Testis (tissue), 2 donors: ENCODE measurements around the gene ELMO3.

Source experiments
- POLR2A ChIP-seq: fragments of 450-650 bp; IDR thresholded peaks from one replicate; pipeline ENCODE4 v1.6.1; 2017; ENCODE audit warnings: antibody characterized with exemption, mild to moderate bottlenecking, moderate library complexity
- TF ChIP-seq, protein P1 (sequence below), 3 experiments: fragments of 450-650 bp in 2 of 3; fragments of 200-600 bp in 1 of 3; sonication (generic) in 1 of 3; IDR thresholded peaks; one replicate each; pipeline ENCODE4 v1.5.1; 2016 to 2019; ENCODE audit warnings: antibody characterized with exemption in 3 of 3, mild to moderate bottlenecking in 2 of 3, moderate library complexity in 1 of 3

DNA sequence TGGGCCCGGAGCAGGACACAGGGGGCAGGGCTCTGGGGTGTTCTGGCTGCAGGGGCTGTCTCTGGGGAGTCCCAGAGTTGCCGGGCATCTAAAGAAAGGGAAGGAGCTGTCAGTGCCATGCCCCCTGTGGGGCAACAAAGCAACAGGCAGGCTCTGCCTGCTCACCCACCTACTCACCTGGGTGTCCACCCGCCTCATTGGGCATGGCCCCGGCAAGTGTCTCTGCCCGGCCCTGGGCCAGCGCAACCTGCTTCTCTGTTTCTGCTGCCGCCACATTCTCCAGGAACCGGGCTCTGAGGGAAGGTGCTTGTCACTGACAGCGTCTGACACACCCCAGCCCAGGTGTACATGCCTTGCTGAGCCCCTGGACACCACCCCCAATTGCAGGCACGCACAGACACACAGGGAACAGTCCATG is 35.3 kb downstream of the ELMO3 start:
- no peak for TF ChIP-seq POLR2A
- TF ChIP-seq, protein P1, sequence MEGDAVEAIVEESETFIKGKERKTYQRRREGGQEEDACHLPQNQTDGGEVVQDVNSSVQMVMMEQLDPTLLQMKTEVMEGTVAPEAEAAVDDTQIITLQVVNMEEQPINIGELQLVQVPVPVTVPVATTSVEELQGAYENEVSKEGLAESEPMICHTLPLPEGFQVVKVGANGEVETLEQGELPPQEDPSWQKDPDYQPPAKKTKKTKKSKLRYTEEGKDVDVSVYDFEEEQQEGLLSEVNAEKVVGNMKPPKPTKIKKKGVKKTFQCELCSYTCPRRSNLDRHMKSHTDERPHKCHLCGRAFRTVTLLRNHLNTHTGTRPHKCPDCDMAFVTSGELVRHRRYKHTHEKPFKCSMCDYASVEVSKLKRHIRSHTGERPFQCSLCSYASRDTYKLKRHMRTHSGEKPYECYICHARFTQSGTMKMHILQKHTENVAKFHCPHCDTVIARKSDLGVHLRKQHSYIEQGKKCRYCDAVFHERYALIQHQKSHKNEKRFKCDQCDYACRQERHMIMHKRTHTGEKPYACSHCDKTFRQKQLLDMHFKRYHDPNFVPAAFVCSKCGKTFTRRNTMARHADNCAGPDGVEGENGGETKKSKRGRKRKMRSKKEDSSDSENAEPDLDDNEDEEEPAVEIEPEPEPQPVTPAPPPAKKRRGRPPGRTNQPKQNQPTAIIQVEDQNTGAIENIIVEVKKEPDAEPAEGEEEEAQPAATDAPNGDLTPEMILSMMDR (IDR thresholded peaks at IDR 0.05), result no peak
